HepG2 (cell line): ENCODE measurements around the gene SLC24A2.

Experiments used
- POLR2AphosphoS5 ChIP-seq: IDR thresholded peaks from 2 replicates; pipeline ENCODE4 v1.6.1; 2012; ENCODE audit warnings: low read depth, low read length
- RFX1 ChIP-seq: fragments of 450-650 bp; IDR thresholded peaks from 2 replicates; pipeline ENCODE4 v1.6.1; 2017
- TMF1 ChIP-seq: sonication (generic); formaldehyde crosslinking; IDR thresholded peaks from 2 replicates; pipeline ENCODE4 v1.8.1; 2022; ENCODE audit warnings: low read depth, missing genetic modification reagents
- ZFX ChIP-seq: sonication (generic); formaldehyde crosslinking; IDR thresholded peaks from 2 replicates; pipeline ENCODE4 v1.4.0; 2020; ENCODE audit warnings: mild to moderate bottlenecking, low read depth, missing genetic modification reagents, moderate library complexity

DNA sequence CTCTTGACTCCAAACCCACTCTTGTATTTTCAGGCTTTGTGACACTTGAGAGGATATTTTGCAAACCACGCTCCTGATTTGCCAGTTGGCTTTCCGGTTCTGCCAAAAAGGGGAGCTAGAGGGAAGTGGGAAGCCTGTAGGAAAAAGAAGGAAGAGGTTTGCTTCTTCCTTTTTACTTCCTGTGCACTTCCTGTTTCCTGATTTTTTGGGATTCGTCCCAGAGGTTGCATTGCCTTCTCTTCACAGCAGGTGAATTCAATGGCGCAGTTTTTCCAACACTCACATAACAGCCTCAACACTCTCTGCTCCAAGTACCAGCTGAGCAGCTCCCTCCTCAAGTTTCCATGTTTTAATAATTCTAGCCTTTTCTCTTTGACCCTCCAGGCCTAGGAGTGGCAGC, 47.7 kb downstream of the SLC24A2 start:
- TF ChIP-seq TMF1 (CRISPR knock-in tag) (no peak), ZFX (CRISPR knock-in tag) (no peak), RFX1 (no peak), POLR2AphosphoS5 (no peak)
